DMS 273 (cell line): ENCODE measurements around the gene PPCS.
"Not testable (repeated sequence)": the region's sequence is repeated elsewhere in the genome, so short reads cannot be mapped to it uniquely, and the experiment has no call there.

Experiments used
- DNase-seq: peaks from one replicate; lab custom pipeline; 2025; ENCODE audit not compliant: unreplicated experiment; lab: John Stamatoyannopoulos, UW

The PPCS gene

DNA sequence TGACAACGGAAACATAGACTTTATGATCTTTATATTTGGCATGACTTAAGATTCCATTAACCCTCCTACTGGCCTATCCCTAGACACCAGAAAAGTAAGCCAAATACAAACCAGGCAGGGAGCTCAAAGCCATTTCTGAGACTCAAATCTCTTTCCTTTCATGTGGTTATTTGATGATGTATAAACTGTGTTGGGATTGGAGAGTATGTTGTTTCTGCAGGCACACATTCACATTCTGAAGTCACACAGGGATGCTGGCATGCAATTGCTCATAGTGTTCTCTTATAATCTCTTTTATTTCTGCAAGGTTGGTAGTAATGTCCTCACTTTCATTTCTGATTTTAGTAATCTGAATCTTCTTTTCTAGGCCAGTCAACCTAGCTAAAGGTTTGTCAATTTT, 6.3 kb upstream of the PPCS start:
- no peak for DNase-seq

DNA sequence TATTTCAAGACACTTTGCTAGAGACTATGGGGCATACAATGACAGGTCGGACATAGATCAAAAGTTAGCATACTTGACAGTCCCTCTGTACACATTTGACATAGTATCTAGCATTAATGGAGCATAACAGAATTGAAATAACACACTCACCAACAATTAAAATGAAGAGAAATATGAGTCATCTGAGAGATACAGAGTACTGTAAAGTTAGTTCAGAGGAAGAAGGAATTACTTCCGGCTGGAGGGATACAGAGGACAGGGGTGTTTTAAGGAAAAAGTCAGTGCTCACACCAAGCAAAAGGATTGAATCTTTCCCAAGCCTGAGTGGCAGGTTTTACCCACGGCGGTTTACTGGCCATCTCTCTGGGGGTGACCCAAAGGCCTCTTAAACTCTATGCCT, 3.0 kb upstream of the PPCS start:
- DNase-seq, result no peak

DNA sequence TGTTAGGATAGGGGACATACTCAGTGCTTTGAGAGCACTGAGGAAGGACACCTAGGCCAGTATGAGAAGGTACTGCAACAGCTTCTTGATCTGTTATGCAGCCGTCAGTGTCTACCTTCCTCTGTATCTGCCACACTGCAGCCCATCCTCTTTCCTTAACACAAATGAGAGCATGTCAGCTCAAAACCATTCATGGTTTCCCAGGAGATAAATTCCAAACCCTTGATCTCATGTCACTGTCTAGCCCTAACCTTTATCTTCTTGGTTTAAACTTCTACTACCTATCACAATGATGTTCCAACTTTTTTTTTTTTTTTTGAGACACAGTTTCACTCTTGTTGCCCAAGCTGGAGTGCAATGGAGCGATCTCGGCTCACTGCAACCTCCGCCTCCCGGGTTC, 1.9 kb upstream of the PPCS start:
- DNase-seq, result no peak

DNA sequence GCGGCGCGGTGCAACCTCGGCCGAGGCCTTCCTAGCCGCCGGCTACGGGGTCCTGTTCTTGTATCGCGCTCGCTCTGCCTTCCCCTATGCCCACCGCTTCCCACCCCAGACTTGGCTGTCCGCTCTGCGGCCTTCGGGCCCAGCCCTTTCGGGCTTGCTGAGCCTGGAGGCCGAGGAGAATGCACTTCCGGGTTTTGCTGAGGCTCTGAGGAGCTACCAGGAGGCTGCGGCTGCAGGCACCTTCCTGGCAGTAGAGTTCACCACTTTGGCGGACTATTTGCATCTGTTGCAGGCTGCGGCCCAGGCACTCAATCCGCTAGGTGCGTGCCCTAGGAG, 379 bp downstream of the PPCS start:
- peak; percentile 83 for DNase-seq

DNA sequence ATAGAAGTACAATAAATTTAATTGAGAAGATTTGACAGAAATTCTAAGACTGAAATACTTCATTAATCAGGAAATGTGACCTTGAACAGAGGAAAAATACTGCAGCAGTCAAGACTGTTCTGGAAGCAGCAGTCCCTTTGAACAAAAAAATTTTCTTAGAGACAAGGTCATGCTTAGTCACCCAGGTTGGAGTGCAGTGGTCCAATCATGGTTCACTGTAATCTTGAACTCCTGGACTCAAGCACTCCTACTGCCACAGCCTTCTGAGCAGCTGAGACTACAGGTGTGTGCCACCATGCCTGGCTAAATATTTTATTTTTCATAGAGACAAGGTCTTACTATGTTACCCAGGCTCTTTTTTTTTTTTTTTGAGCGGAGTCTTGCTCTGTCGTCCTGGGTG, 4.9 kb downstream of the PPCS start:
- no peak for DNase-seq

- DNase-seq, result peak; percentile 99
Observed at GRCh38 chr1:42462828-42463763, 6.8 kb downstream of the PPCS start, which contains the start of gene CCDC30. Gene CCDC30 (plus strand): TSS chr1:42463286. CDS start chr1:42480552, 17,266 bp downstream.

DNA sequence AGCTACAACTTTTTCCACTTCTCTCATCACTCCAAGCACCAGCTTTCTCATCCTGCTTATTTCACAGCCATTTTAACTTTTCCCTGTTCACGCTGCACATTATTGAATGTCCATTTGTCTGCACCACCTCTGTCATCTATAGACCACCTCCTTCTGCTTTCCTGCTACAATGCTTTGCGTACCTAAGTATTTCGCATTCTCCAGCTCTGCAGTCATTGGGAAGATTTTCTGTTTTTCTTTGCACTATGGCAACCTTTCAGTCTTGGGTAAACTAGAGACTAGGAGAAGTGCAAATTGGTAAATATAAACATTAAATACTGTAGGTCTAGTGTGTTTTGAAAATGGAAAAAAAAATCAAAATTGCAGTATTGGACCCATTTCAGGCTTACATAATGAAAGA, 7.6 kb downstream of the PPCS start:
- DNase-seq, result no peak

DNA sequence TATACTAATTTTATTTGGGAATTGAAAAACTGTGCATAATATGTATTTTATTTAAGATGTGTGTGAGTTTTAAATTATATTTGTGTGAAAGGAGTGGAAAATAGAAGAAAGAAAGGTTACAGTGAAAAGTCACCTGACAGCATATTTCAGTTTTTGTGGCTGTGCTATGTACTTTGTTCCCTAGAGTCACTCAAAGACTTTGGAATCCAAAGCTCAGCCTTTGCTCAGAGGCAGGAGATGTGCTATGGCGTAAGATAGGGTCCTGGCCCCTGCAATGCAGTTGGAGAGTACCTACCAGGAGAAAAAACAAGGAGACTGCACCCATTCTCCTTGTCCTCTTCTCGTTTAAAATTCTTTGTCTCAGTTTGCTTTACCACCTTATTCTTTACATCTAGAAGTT, 9.7 kb downstream of the PPCS start:
- DNase-seq, result no peak

GRCh38 chr1:42469727-42470126, 13.4 kb downstream of the PPCS start:
- no peak for DNase-seq

DNA sequence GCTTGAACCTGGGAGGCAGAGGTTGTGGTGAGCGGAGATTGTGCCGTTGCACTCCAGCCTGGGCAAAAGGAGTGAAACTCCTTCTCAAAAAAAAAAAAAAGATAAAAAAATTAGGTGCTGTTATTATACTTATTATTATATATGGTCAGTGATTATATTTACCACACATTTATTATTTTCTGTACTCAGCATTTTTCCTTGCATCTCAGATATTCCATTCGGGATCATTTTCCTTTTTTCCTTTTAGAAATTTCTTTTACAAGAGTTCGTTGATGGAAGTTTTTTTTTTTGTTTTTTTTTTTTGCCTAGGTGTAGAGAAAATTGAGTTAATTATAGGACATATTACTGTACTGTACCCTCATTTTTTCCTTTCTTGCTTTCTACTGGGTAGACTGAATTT, 20.3 kb downstream of the PPCS start:
- no peak for DNase-seq

GRCh38 chr1:42477354-42477753, 21.0 kb downstream of the PPCS start:
- DNase-seq, result not testable (repeated sequence)

DNA sequence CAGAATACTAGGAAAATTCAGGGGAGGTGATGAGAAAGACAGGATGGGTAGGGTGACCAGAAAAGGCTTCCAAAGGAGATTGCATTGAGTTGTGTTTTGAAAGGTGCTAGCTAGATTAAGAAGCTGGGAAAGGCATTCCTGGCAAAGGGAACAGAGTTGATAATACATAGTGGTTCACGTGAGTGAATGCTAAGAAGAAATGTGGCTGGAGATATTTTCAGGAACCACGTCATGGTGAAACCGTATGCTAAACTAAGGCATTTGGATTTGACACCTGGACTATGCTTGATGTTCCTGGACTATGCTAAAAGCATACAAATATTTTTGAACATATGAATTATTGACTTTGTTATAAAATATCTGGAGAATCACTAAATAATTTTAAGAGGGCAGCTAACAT, 21.4 kb downstream of the PPCS start:
- DNase-seq, result no peak

GRCh38 chr1:42479621-42480020, 23.3 kb downstream of the PPCS start:
- DNase-seq, result peak; percentile 88

GRCh38 chr1:42480921-42481320, 24.6 kb downstream of the PPCS start:
- DNase-seq, result no peak

DNA sequence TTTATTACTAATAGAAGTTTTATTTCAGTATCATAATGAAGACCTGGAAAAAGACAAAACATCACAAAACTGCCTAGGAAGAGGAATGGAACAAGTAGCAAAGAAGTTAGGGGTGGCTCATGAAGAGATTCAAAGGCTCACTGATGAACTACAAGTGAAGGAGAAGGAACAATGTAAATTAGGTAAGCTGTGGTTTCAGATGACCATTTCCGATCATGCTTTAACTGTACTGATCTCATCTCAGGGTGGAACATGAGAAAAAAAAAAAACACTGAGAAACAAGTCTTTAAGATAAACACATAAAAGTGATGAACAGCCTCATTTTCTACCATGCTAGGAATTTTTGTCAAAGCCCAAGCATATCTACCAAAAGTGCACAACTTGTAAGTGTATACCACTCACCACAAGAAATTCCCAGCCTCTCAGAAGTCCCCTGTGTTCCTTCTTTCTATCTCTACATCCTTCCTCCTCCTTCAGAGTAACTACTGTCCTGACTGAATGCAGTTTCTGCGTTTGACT, 26.4 kb downstream of the PPCS start:
- DNase-seq, result no peak

- peak; percentile 80 for DNase-seq
Observed at GRCh38 chr1:42484382-42484781, 28.0 kb downstream of the PPCS start.

DNA sequence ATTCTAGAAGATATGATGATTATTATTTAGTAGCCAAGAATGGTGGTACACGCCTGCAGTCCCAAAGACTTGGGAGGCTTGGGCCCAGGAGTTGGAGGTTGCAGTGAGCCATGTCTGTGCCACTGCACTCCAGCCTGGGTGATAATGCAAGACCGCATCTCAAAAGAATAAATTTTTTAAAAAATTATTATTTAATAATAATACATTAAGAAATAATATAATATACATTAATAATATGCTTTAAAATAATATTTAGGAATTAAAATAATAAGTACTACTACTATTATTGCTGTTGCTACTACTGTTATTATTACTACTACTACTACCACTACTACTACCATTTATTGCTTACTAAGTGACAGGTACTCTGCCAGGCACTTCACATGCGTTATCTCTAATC, 33.9 kb downstream of the PPCS start:
- no peak for DNase-seq

- not testable (repeated sequence) for DNase-seq
Observed at GRCh38 chr1:42502031-42502430, 45.7 kb downstream of the PPCS start.

DNA sequence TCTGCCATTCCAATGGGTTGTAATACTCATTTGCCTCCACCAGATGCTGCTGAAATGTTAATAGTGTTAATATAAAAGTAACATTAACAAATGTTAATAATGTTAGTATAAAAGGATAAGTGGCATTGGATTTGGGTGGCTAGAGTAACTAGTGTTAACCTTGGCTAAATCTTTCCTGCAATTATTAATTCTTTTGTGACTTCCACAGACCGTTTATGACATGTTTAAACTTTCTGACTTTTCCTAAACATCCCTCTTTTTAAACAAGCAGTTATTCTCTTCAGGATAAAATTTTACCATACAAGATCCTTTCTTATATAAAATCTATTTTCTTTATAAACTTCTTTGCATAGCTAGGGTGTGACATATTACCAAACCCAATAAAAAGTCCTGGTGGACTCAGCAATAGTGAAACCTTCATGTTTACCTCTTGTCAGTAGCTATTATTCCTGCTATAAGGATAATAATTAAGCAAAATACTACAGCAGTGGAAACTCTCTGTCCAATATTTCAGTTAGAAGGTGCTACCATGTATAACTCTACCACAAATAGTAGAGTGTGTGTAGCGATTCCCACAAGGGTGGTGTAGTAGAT, 48.3 kb downstream of the PPCS start:
- DNase-seq, result peak; percentile 9

DNA sequence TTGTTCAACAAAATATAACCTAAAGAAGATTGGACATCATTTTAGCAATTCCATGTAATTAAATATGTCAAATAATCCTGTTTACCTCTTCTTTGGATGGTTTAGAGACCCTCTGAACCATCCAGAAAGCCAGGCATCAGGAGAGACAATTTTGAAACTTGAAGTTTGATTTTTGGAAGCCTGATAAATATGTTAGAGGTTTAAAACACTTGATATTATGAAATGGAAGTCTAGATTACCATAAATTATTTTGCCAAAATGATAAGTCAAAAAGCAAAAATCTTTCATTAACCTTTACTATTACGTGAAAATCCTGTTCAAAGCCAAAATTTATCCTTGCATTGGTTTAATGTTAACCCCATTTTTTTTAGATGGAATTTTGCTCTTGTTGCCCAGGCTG, 50.2 kb downstream of the PPCS start:
- no peak for DNase-seq
